HEK293 (cell line): ENCODE data around the gene NPRL2.
A peak's percentile ranks its signal among the peaks of the same experiment; 100 is the strongest.

Experiments
- CTCF ChIA-PET: fragments of 350-600 bp; formaldehyde crosslinking; extraction: SDS; loops from one replicate; lab custom pipeline; 2021; ENCODE audit warnings: antibody characterized with exemption; lab: Yijun Ruan, JAX
- POLR2A ChIA-PET: fragments of 300-600 bp; formaldehyde crosslinking; extraction: SDS; loops from one replicate; lab custom pipeline; 2020; ENCODE audit warnings: antibody characterized with exemption, inconsistent platforms; lab: Yijun Ruan, JAX
- H3K27ac ChIP-seq: fragments of 200-500 bp; sonication (Bioruptor generic); 2 replicates; pipeline ENCODE4 v1.5.1; 2014; ENCODE audit warnings: low read depth, low read length, control low read depth, inconsistent platforms; ENCODE audit errors: extremely low read depth
- H3K36me3 ChIP-seq, 2 experiments: fragments of 200-500 bp in 1 of 2; sonication (Bioruptor generic) in 1 of 2; 1 replicate in 1 of 2; 2 replicates in 1 of 2; pipeline ENCODE4 v1.5.1; 2014 to 2017; ENCODE audit warnings: inconsistent platforms in 2 of 2, low read length in 2 of 2; ENCODE audit not compliant: control insufficient read depth in 2 of 2, insufficient read depth in 1 of 2
- H3K4me1 ChIP-seq: fragments of 200-500 bp; sonication (Bioruptor generic); 2 replicates; pipeline ENCODE4 v1.5.1; 2014; ENCODE audit warnings: mild to moderate bottlenecking, low read length, inconsistent platforms; ENCODE audit not compliant: control insufficient read depth, insufficient read depth
- H3K4me3 ChIP-seq: 2 replicates; pipeline ENCODE4 v1.5.1; 2011; ENCODE audit warnings: low read depth, mild to moderate bottlenecking, control low read depth, low read length, moderate library complexity
- H3K9me3 ChIP-seq: fragments of 200-500 bp; sonication (Bioruptor generic); 2 replicates; pipeline ENCODE4 v1.5.1; 2014; ENCODE audit warnings: low read depth, low read length, inconsistent platforms; ENCODE audit not compliant: control insufficient read depth, insufficient read depth
- HIC1 ChIP-seq: fragments of 450-650 bp; formaldehyde crosslinking; IDR thresholded peaks from 2 replicates; pipeline ENCODE4 v1.5.1; 2016; ENCODE audit warnings: missing biosample characterization, missing genetic modification characterization
- HOXC10 ChIP-seq: sonication (generic); formaldehyde crosslinking; IDR thresholded peaks from 2 replicates; pipeline ENCODE4 v1.8.1; 2023; ENCODE audit warnings: mild to moderate bottlenecking, missing genetic modification reagents
- IKZF3 ChIP-seq: fragments of 450-650 bp; IDR thresholded peaks from 2 replicates; pipeline ENCODE4 v1.5.0; 2018; ENCODE audit warnings: missing biosample characterization, mild to moderate bottlenecking, missing genetic modification characterization, moderate library complexity
- PBX3 ChIP-seq: sonication (generic); formaldehyde crosslinking; IDR thresholded peaks from 2 replicates; pipeline ENCODE4 v1.8.1; 2022; ENCODE audit warnings: mild to moderate bottlenecking, moderate library complexity, missing genetic modification reagents
- SETDB1 ChIP-seq: IDR thresholded peaks from one replicate; pipeline ENCODE4 v1.6.1; 2017; ENCODE audit warnings: mild to moderate bottlenecking, low read length, moderate library complexity, mixed read lengths; ENCODE audit not compliant: insufficient read length
- SP2 ChIP-seq: fragments of 450-650 bp; formaldehyde crosslinking; IDR thresholded peaks from 2 replicates; pipeline ENCODE4 v1.5.1; 2016; ENCODE audit warnings: missing biosample characterization, missing genetic modification characterization
- YY2 ChIP-seq: fragments of 450-650 bp; formaldehyde crosslinking; IDR thresholded peaks from 2 replicates; pipeline ENCODE4 v1.5.1; 2016; ENCODE audit warnings: missing biosample characterization, missing genetic modification characterization
- ZBTB17 ChIP-seq: fragments of 450-650 bp; formaldehyde crosslinking; IDR thresholded peaks from 2 replicates; pipeline ENCODE4 v1.5.1; 2016; ENCODE audit warnings: missing biosample characterization, missing genetic modification characterization
- ZBTB20 ChIP-seq: fragments of 450-650 bp; formaldehyde crosslinking; IDR thresholded peaks from 2 replicates; pipeline ENCODE4 v1.5.1; 2016; ENCODE audit warnings: missing biosample characterization, missing genetic modification characterization
- ZBTB26 ChIP-seq: fragments of 450-650 bp; formaldehyde crosslinking; optimal IDR thresholded peaks from 2 replicates; pipeline ENCODE3; 2016; ENCODE audit warnings: missing biosample characterization, mild to moderate bottlenecking, missing genetic modification characterization
- ZNF114 ChIP-seq: fragments of 450-650 bp; formaldehyde crosslinking; IDR thresholded peaks from 2 replicates; pipeline ENCODE4 v1.5.0; 2017; ENCODE audit warnings: missing biosample characterization, missing genetic modification characterization
- ZNF155 ChIP-seq: fragments of 450-650 bp; formaldehyde crosslinking; IDR thresholded peaks from 2 replicates; pipeline ENCODE4 v1.5.1; 2016; ENCODE audit warnings: missing biosample characterization, missing genetic modification characterization
- ZNF175 ChIP-seq: fragments of 450-650 bp; formaldehyde crosslinking; IDR thresholded peaks from 2 replicates; pipeline ENCODE4 v1.5.1; 2016; ENCODE audit warnings: missing biosample characterization, missing genetic modification characterization
- ZNF19 ChIP-seq: fragments of 450-650 bp; formaldehyde crosslinking; IDR thresholded peaks from 2 replicates; pipeline ENCODE4; 2016; ENCODE audit warnings: missing biosample characterization, missing genetic modification characterization, low read depth
- ZNF2 ChIP-seq: fragments of 450-650 bp; formaldehyde crosslinking; IDR thresholded peaks from 2 replicates; pipeline ENCODE4 v1.5.1; 2016; ENCODE audit warnings: missing biosample characterization, missing genetic modification characterization
- ZNF214 ChIP-seq: fragments of 450-650 bp; formaldehyde crosslinking; IDR thresholded peaks from 2 replicates; pipeline ENCODE4 v1.5.1; 2017; ENCODE audit warnings: missing biosample characterization, mild to moderate bottlenecking, missing genetic modification characterization, borderline replicate concordance
- ZNF341 ChIP-seq: fragments of 450-650 bp; formaldehyde crosslinking; IDR thresholded peaks from 2 replicates; pipeline ENCODE4; 2016; ENCODE audit warnings: low read depth, missing biosample characterization, missing genetic modification characterization
- ZNF354C ChIP-seq: fragments of 450-650 bp; formaldehyde crosslinking; IDR thresholded peaks from 2 replicates; pipeline ENCODE4 v1.5.1; 2016; ENCODE audit warnings: missing biosample characterization, missing genetic modification characterization, low read depth, borderline replicate concordance
- ZNF501 ChIP-seq: fragments of 450-650 bp; formaldehyde crosslinking; IDR thresholded peaks from 2 replicates; pipeline ENCODE4 v1.5.1; 2016; ENCODE audit warnings: missing biosample characterization, missing genetic modification characterization
- ZNF555 ChIP-seq: fragments of 450-650 bp; formaldehyde crosslinking; conservative IDR thresholded peaks from 2 replicates; pipeline ENCODE4 v1.5.1; 2017; ENCODE audit warnings: missing biosample characterization, mild to moderate bottlenecking, missing genetic modification characterization, inconsistent platforms
- ZNF585B ChIP-seq: fragments of 450-650 bp; formaldehyde crosslinking; IDR thresholded peaks from 2 replicates; pipeline ENCODE4 v1.5.1; 2016; ENCODE audit warnings: missing biosample characterization, missing genetic modification characterization
- ZNF600 ChIP-seq: fragments of 450-650 bp; formaldehyde crosslinking; IDR thresholded peaks from 2 replicates; pipeline ENCODE4 v1.5.1; 2016; ENCODE audit warnings: missing biosample characterization, missing genetic modification characterization
- ZNF623 ChIP-seq: fragments of 450-650 bp; formaldehyde crosslinking; IDR thresholded peaks from 2 replicates; pipeline ENCODE4 v1.5.1; 2016; ENCODE audit warnings: missing biosample characterization, missing genetic modification characterization
- ZNF629 ChIP-seq: fragments of 450-650 bp; formaldehyde crosslinking; IDR thresholded peaks from 2 replicates; pipeline ENCODE4 v1.5.1; 2017; ENCODE audit warnings: missing biosample characterization, missing genetic modification characterization
- ZNF76 ChIP-seq: fragments of 450-650 bp; formaldehyde crosslinking; IDR thresholded peaks from 2 replicates; pipeline ENCODE4; 2016; ENCODE audit warnings: low read depth, missing biosample characterization, missing genetic modification characterization, borderline replicate concordance
- ZNF776 ChIP-seq: fragments of 450-650 bp; formaldehyde crosslinking; IDR thresholded peaks from 2 replicates; pipeline ENCODE4 v1.5.0; 2017; ENCODE audit warnings: missing biosample characterization, missing genetic modification characterization, borderline replicate concordance
- ZXDB ChIP-seq: fragments of 450-650 bp; formaldehyde crosslinking; IDR thresholded peaks from 2 replicates; pipeline ENCODE4 v1.5.1; 2016; ENCODE audit warnings: missing biosample characterization, missing genetic modification characterization

NPRL2 gene

DNA sequence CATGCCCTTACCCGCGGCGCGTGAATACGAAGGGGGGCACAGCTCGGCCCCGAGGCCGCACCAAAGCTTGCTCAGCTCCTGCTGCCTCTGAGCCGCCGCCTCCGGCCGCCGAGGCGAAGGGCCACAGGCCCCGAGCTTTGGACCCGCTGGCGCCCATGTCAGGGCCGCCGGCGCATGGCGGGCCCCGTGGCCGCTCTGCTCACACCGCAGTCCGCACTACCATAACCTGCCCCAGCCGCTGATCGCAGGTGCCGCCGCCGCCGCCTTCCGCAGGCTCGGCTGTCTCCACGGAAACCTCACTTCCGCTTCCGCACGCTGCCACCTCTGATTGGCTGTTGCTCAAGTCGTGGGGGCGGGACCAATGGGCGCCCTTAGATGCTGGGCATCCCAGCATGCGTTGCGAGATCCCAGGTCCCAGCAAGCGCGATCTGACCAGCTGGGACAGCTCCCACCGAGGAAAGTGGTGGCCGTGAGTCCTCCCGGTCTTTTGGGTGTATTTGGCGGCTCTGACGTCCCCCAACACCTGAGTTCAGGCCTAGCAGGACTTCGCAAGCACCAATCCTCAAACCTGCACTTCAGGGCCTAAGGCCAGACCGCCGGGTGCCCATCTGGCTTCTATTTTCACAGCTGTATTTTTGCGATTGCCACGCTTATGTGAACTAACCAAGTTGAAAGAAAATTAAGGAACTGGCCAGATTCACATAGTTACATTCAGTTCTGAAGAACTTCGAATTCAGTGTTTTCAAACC is 22.5 kb downstream of the NPRL2 start, which contains the start of gene TUSC2 (continued):
- TF ChIP-seq ZNF555 (tag by site-specific recombination) (no peak), ZNF600 (peak; percentile 67), PBX3 (CRISPR knock-in tag) (0 out of 2 replicates have a peak, but pooled peaks have one; percentile 20), SETDB1 (no peak), YY2 (tag by site-specific recombination) (0 out of 2 replicates have a peak, but pooled peaks have one; percentile 32), ZNF155 (no peak), ZNF175 (no peak), ZNF585B (no peak), ZBTB26 (tag by site-specific recombination) (peak; percentile 64), ZXDB (tag by site-specific recombination) (0 out of 2 replicates have a peak, but pooled peaks have one; percentile 15), ZBTB20 (tag by site-specific recombination) (0 out of 2 replicates have a peak, but pooled peaks have one; percentile 51), ZNF76 (tag by site-specific recombination) (peak; percentile 92), IKZF3 (tag by site-specific recombination) (0 out of 2 replicates have a peak, but pooled peaks have one; percentile 14), SP2 (tag by site-specific recombination) (peak; percentile 93), ZNF501 (0 out of 2 replicates have a peak, but pooled peaks have one; percentile 73), HIC1 (tag by site-specific recombination) (0 out of 2 replicates have a peak, but pooled peaks have one; percentile 33), ZBTB17 (tag by site-specific recombination) (peak; percentile 68), ZNF629 (tag by site-specific recombination) (peak; percentile 33; the same call in 1 of the 2 replicates)

DNA sequence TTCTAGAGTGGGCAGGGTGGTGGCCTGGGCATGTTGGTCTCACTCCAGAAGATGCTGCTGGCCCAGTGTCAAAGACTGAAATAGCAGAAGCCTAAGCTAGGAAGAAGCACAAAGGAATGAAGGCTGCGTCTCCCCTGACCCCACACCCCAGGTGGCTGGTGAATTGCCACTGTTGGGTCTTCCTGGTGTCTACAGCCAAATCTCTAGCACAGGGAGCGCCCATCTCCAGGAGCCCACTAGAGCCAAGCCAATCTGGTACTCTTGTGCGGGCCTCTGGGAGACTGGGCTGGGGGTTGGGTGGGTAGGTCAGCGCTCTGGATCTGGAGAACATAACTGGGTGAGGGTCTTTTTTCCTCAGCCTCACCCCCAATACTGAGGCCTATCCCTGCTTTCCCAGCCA is 23.4 kb downstream of the NPRL2 start:
- no peaks in the 10 kb centered on the region for H3K4me1 ChIP-seq
- no peaks in the 10 kb centered on the region for H3K9me3 ChIP-seq
- peak overlapping the region; percentile 59; the same call in 1 of the 2 replicates for H3K27ac ChIP-seq
- H3K4me3 ChIP-seq, result peak overlapping the region; percentile 92
- peaks cover 3 to 66% of the 10 kb centered on the region in 2 experiments for H3K36me3 ChIP-seq
- POLR2A ChIA-PET, result interaction anchor here (1.4 to 2.6 kb wide), 9 partner anchors 10 to 67 kb away, joined by 3 to 63 read pairs (median 8); partner anchors contain the start of genes HYAL3, IFRD2, NAA80 and RASSF1
- no peak for TF ChIP-seq ZNF175
- TF ChIP-seq ZNF776 (tag by site-specific recombination), result no peak
- no peak for TF ChIP-seq HOXC10 (CRISPR knock-in tag)
- no peak for TF ChIP-seq ZNF19 (tag by site-specific recombination)
- TF ChIP-seq ZNF341 (tag by site-specific recombination), result no peak
- no peak for TF ChIP-seq ZNF623 (tag by site-specific recombination)
- no peak for TF ChIP-seq ZNF114 (tag by site-specific recombination)
- TF ChIP-seq ZNF2 (tag by site-specific recombination), result no peak
- no peak for TF ChIP-seq ZNF214 (tag by site-specific recombination)
- TF ChIP-seq ZBTB17 (tag by site-specific recombination), result no peak
- no peak for TF ChIP-seq ZNF354C (tag by site-specific recombination)
- CTCF ChIA-PET, result no interaction called here
